ENCODE results near the gene ERMP1. TPM values are rescaled to one million over a fixed set of nuclear protein-coding genes. Genes with fewer than 3 reads are reported as not detected.

The ERMP1 gene
- total and polyA plus RNA-seq, 2 donors (not counting 1 experiment from before 2014, with no cell fraction given) = 4.9 to 10.6 TPM

GRCh38 chr9:5791870-5792269 is 41.0 kb downstream of the ERMP1 start:
- H3K79me2 ChIP-seq (ENCODE audit: control insufficient read depth, insufficient read depth, low read length) = no peaks in the 10 kb centered on the region
- POLR2A ChIA-PET = no interaction called here
- H3K36me3 ChIP-seq (replicated peaks in 1 of 2; ENCODE audit: control extremely low read depth in 1 of 2, control insufficient read depth in 1 of 2, extremely low read depth in 1 of 2, insufficient read depth in 2 of 2, low read length in 1 of 2) = peaks cover 0 to 6% of the 10 kb centered on the region in 2 experiments
- H3K27me3 Mint-ChIP-seq = no peaks in the 10 kb centered on the region
- CTCF ChIA-PET = no interaction called here
- H4K20me1 ChIP-seq (ENCODE audit: control insufficient read depth, insufficient read depth, low read length, poor library complexity, severe bottlenecking) = no peaks in the 10 kb centered on the region
- no peak overlapping the region for H3K4me3 Mint-ChIP-seq
- no CpG with 5 or more reads among the region's 3 CpGs for WGBS (ENCODE audit: insufficient coverage)
- H3K27ac Mint-ChIP-seq = no peak overlapping the region
- DNase-seq = no peak
- TF ChIP-seq EZH2 (IDR thresholded peaks at IDR 0.05; ENCODE audit: borderline replicate concordance, insufficient read depth, low read depth, low read length, poor library complexity, severe bottlenecking) = no peak
- TF ChIP-seq, protein P1, sequence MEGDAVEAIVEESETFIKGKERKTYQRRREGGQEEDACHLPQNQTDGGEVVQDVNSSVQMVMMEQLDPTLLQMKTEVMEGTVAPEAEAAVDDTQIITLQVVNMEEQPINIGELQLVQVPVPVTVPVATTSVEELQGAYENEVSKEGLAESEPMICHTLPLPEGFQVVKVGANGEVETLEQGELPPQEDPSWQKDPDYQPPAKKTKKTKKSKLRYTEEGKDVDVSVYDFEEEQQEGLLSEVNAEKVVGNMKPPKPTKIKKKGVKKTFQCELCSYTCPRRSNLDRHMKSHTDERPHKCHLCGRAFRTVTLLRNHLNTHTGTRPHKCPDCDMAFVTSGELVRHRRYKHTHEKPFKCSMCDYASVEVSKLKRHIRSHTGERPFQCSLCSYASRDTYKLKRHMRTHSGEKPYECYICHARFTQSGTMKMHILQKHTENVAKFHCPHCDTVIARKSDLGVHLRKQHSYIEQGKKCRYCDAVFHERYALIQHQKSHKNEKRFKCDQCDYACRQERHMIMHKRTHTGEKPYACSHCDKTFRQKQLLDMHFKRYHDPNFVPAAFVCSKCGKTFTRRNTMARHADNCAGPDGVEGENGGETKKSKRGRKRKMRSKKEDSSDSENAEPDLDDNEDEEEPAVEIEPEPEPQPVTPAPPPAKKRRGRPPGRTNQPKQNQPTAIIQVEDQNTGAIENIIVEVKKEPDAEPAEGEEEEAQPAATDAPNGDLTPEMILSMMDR (IDR thresholded peaks at IDR 0.05) = no peak
- peaks cover 14% of the 10 kb centered on the region for H3K4me1 Mint-ChIP-seq
- no peak overlapping the region for H3K4me2 ChIP-seq (replicated peaks; ENCODE audit: low read depth, low read length, poor library complexity, severe bottlenecking)
- no peaks in the 10 kb centered on the region for H3K27me3 ChIP-seq (replicated peaks in 1 of 4; ENCODE audit: control extremely low read depth in 1 of 4, control insufficient read depth in 3 of 4, insufficient read depth in 4 of 4, low read length in 3 of 4)
- no peak overlapping the region for H3K9ac ChIP-seq (ENCODE audit: low read length)
- intact Hi-C loops (cut with micrococcal nuclease) = no loop called here
- no peak overlapping the region for H3K4me3 ChIP-seq (ENCODE audit: control extremely low read depth in 1 of 5, extremely low read depth in 1 of 5, insufficient read depth in 1 of 5, low read depth in 2 of 5, low read length in 4 of 5)
- no peak overlapping the region for H2AFZ ChIP-seq (ENCODE audit: insufficient read depth, low read depth, low read length, poor library complexity, severe bottlenecking)
- no peaks in the 10 kb centered on the region for H3K9me3 Mint-ChIP-seq (ENCODE audit: insufficient read depth)
- peaks cover 0 to 4% of the 10 kb centered on the region in 2 donors for H3K4me1 ChIP-seq (ENCODE audit: control insufficient read depth in 2 of 2, insufficient read depth in 2 of 2, low read length in 2 of 2)
- ATAC-seq (ENCODE audit: low read depth) = no peak
- H3K27ac ChIP-seq (ENCODE audit: low read length in 2 of 2) = no peak overlapping the region
- no peaks in the 10 kb centered on the region for H3K9me3 ChIP-seq (ENCODE audit: control extremely low read depth in 1 of 3, control insufficient read depth in 2 of 3, insufficient read depth in 1 of 3, low read length in 2 of 3)

- no peak overlapping the region for H3K4me2 ChIP-seq (replicated peaks; ENCODE audit: low read depth, low read length, poor library complexity, severe bottlenecking)
- Mint-ChIP-seq H3K27ac (no peak overlapping the region), H3K27me3 (no peaks in the 10 kb centered on the region), H3K4me3 (no peak overlapping the region), H3K4me1 (peaks cover 14% of the 10 kb centered on the region), H3K9me3 (ENCODE audit: insufficient read depth) (no peaks in the 10 kb centered on the region)
- H3K4me1 ChIP-seq (ENCODE audit: control insufficient read depth in 2 of 2, insufficient read depth in 2 of 2, low read length in 2 of 2) = peaks cover 0 to 4% of the 10 kb centered on the region in 2 donors
- POLR2A ChIA-PET = no interaction called here
- H3K27me3 ChIP-seq (replicated peaks in 1 of 4; ENCODE audit: control extremely low read depth in 1 of 4, control insufficient read depth in 3 of 4, insufficient read depth in 4 of 4, low read length in 3 of 4) = no peaks in the 10 kb centered on the region
- H3K79me2 ChIP-seq (ENCODE audit: control insufficient read depth, insufficient read depth, low read length) = no peaks in the 10 kb centered on the region
- intact Hi-C loops (cut with micrococcal nuclease) = no loop called here
- DNase-seq (no peak), ATAC-seq (ENCODE audit: low read depth) (no peak)
- no peaks in the 10 kb centered on the region for H3K9me3 ChIP-seq (ENCODE audit: control extremely low read depth in 1 of 3, control insufficient read depth in 2 of 3, insufficient read depth in 1 of 3, low read length in 2 of 3)
- peaks cover 2 to 11% of the 10 kb centered on the region in 2 experiments for H3K36me3 ChIP-seq (replicated peaks in 1 of 2; ENCODE audit: control extremely low read depth in 1 of 2, control insufficient read depth in 1 of 2, extremely low read depth in 1 of 2, insufficient read depth in 2 of 2, low read length in 1 of 2)
- H3K4me3 ChIP-seq (ENCODE audit: control extremely low read depth in 1 of 5, extremely low read depth in 1 of 5, insufficient read depth in 1 of 5, low read depth in 2 of 5, low read length in 4 of 5) = no peak overlapping the region
- TF ChIP-seq EZH2 (IDR thresholded peaks at IDR 0.05; ENCODE audit: borderline replicate concordance, insufficient read depth, low read depth, low read length, poor library complexity, severe bottlenecking) = no peak
- TF ChIP-seq, protein P1 (IDR thresholded peaks at IDR 0.05) = no peak
- H4K20me1 ChIP-seq (ENCODE audit: control insufficient read depth, insufficient read depth, low read length, poor library complexity, severe bottlenecking) = no peaks in the 10 kb centered on the region
- no peak overlapping the region for H3K27ac ChIP-seq (ENCODE audit: low read length in 2 of 2)
- CTCF ChIA-PET = no interaction called here
- H2AFZ ChIP-seq (ENCODE audit: insufficient read depth, low read depth, low read length, poor library complexity, severe bottlenecking) = no peak overlapping the region
- WGBS (ENCODE audit: insufficient coverage) = no CpG with 5 or more reads among the region's 1 CpG
- H3K9ac ChIP-seq (ENCODE audit: low read length) = no peak overlapping the region
These were observed 42.0 kb downstream of the ERMP1 start for GRCh38 chr9:5790923-5791322.
